Measurements from ENCODE around the gene DNLZ. TPM values are rescaled to one million over a fixed set of nuclear protein-coding genes. Genes with fewer than 3 reads are reported as not detected.
"Not testable (repeated sequence)": the region's sequence is repeated elsewhere in the genome, so short reads cannot be mapped to it uniquely, and the experiment has no call there.

The DNLZ gene
- polyA plus RNA-seq, 1 donor, result 17.0 TPM

GRCh38 chr9:136352682-136353081 lies 10.9 kb downstream of the DNLZ start:
- DNase-seq, result peak in 1 of 2 donors; percentile 39
- Histone ChIP-seq H3K27ac (ENCODE audit: low read length) (no peak overlapping the region), H3K4me3 (ENCODE audit: low read length) (no peak overlapping the region), H3K4me1 (ENCODE audit: control insufficient read depth, insufficient read depth, low read length) (peaks cover 26% of the 10 kb centered on the region), H3K27me3 (ENCODE audit: control insufficient read depth, insufficient read depth, low read length) (no peaks in the 10 kb centered on the region), H3K9me3 (ENCODE audit: control insufficient read depth, low read depth, low read length) (peaks cover 5% of the 10 kb centered on the region), H3K36me3 (ENCODE audit: control insufficient read depth, insufficient read depth, low read length) (peaks cover 18% of the 10 kb centered on the region)
- WGBS (ENCODE audit: insufficient coverage, low lambda C conversion rate), result no CpG with 5 or more reads among the region's 16 CpGs

DNA sequence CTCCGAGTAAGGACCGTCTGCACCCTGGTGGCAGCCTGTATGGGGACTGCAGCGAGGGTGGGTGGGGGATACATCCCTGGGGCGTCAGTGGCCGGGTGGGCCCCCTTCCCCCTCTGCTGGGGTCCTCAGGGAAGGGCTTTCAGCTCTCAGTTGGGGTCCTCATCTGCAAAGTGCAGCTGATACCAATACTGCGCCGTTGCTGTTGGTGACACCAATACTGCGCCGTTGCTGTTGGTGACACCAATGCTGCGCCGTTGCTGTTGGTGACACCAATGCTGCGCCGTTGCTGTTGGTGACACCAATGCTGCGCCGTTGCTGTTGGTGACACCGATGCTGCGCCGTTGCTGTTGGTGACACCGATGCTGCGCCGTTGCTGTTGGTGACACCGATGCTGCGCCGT lies 11.7 kb downstream of the DNLZ start:
- not testable (repeated sequence) for H3K4me3 ChIP-seq (ENCODE audit: low read length); DNase-seq; H3K9me3 ChIP-seq (ENCODE audit: control insufficient read depth, low read depth, low read length); H3K27ac ChIP-seq (ENCODE audit: low read length); H3K27me3 ChIP-seq (ENCODE audit: control insufficient read depth, insufficient read depth, low read length)
- peaks cover 10% of the 10 kb centered on the region for H3K36me3 ChIP-seq (ENCODE audit: control insufficient read depth, insufficient read depth, low read length)
- no CpG with 5 or more reads among the region's 24 CpGs for WGBS (ENCODE audit: insufficient coverage, low lambda C conversion rate)
- H3K4me1 ChIP-seq (ENCODE audit: control insufficient read depth, insufficient read depth, low read length), result peaks cover 28% of the 10 kb centered on the region

DNA sequence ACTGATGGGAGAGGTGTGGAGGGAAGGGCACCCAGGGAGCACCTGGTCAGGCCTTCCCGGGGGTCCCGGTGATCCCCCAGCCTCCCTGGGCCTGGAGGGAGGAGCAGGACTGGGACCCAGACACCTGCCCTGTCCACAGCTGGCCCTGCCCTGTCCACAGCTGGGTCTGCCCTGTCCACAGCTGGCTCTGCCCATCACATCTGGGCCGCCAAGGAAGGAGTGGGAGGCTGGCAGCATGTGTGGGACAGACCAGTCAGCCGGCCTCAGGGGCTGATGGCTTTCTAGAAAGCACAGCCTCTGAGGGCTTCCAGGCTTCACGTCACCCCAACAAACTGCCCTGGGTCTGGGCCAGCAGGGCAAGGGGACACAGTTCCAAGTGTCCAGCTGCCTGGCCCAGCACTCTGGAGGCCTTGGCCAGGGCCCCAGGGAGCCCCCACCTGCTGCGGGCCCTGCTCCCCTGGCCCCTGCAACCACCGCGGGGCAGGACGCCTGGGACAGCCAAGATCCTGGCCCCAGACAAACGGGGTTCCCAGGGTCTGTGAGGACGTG lies 12.2 kb downstream of the DNLZ start:
- Histone ChIP-seq H3K4me3 (ENCODE audit: low read length) (no peak overlapping the region), H3K36me3 (ENCODE audit: control insufficient read depth, insufficient read depth, low read length) (peaks cover 5% of the 10 kb centered on the region), H3K27ac (ENCODE audit: low read length) (no peak overlapping the region), H3K27me3 (ENCODE audit: control insufficient read depth, insufficient read depth, low read length) (no peaks in the 10 kb centered on the region), H3K9me3 (ENCODE audit: control insufficient read depth, low read depth, low read length) (peaks cover 5% of the 10 kb centered on the region), H3K4me1 (ENCODE audit: control insufficient read depth, insufficient read depth, low read length) (peaks cover 34% of the 10 kb centered on the region)
- DNase-seq, result no peak
- WGBS (ENCODE audit: insufficient coverage, low lambda C conversion rate), result no CpG with 5 or more reads among the region's 11 CpGs

- H3K4me3 ChIP-seq (ENCODE audit: low read length), result no peak overlapping the region
- no peaks in the 10 kb centered on the region for H3K36me3 ChIP-seq (ENCODE audit: control insufficient read depth, insufficient read depth, low read length)
- no peak overlapping the region for H3K27ac ChIP-seq (ENCODE audit: low read length)
- peaks cover 8% of the 10 kb centered on the region for H3K9me3 ChIP-seq (ENCODE audit: control insufficient read depth, low read depth, low read length)
- no peaks in the 10 kb centered on the region for H3K27me3 ChIP-seq (ENCODE audit: control insufficient read depth, insufficient read depth, low read length)
- DNase-seq, result no peak
- H3K4me1 ChIP-seq (ENCODE audit: control insufficient read depth, insufficient read depth, low read length), result peaks cover 36% of the 10 kb centered on the region
- WGBS (ENCODE audit: insufficient coverage, low lambda C conversion rate), result no CpG with 5 or more reads among the region's 24 CpGs
Observed at GRCh38 chr9:136349546-136349945, 14.0 kb downstream of the DNLZ start.

GRCh38 chr9:136348691-136349090 lies 14.9 kb downstream of the DNLZ start:
- Histone ChIP-seq H3K4me1 (ENCODE audit: control insufficient read depth, insufficient read depth, low read length) (peaks cover 28% of the 10 kb centered on the region), H3K36me3 (ENCODE audit: control insufficient read depth, insufficient read depth, low read length) (no peaks in the 10 kb centered on the region), H3K27me3 (ENCODE audit: control insufficient read depth, insufficient read depth, low read length) (no peaks in the 10 kb centered on the region), H3K9me3 (ENCODE audit: control insufficient read depth, low read depth, low read length) (peaks cover 8% of the 10 kb centered on the region), H3K4me3 (ENCODE audit: low read length) (no peak overlapping the region), H3K27ac (ENCODE audit: low read length) (no peak overlapping the region)
- DNase-seq, result no peak
- WGBS (ENCODE audit: insufficient coverage, low lambda C conversion rate), result no CpG with 5 or more reads among the region's 14 CpGs

- WGBS (ENCODE audit: insufficient coverage, low lambda C conversion rate), result 93% methylated on average over 8 of the region's 34 CpGs
Observed at GRCh38 chr9:136347472-136348256, 15.9 kb downstream of the DNLZ start.

DNA sequence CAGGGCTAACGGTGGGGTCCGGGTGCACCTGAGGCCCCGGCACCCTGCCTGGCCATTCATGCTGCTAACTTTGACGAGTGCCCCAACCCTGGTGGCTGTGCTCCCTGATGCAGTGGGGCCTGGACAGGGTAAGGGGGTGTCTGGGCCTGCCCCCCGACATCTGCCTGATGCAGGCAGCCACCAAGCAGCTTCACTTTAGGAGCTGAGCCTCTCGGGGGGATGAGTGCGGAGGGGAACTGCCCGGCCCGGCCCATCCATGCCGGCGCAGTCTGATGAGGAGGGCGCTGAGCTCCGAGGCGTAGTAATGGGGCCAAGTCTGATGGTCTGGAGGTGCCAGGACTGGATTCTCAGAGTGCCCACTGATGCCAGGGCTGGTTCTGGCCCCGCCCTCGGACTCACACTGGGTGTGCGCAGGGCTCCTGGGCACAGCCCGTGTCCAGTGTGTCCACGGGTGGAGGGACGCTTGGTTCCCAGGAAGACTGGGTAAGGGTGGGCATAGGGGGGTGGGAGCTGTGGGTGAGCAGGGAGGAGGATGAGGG lies 16.5 kb downstream of the DNLZ start:
- Histone ChIP-seq H3K27me3 (ENCODE audit: control insufficient read depth, insufficient read depth, low read length) (no peaks in the 10 kb centered on the region), H3K4me3 (ENCODE audit: low read length) (no peak overlapping the region), H3K36me3 (ENCODE audit: control insufficient read depth, insufficient read depth, low read length) (no peaks in the 10 kb centered on the region), H3K4me1 (ENCODE audit: control insufficient read depth, insufficient read depth, low read length) (peaks cover 21% of the 10 kb centered on the region), H3K27ac (ENCODE audit: low read length) (no peak overlapping the region), H3K9me3 (ENCODE audit: control insufficient read depth, low read depth, low read length) (peaks cover 8% of the 10 kb centered on the region)
- DNase-seq, result no peak
- no CpG with 5 or more reads among the region's 20 CpGs for WGBS (ENCODE audit: insufficient coverage, low lambda C conversion rate)

More at GRCh38 chr9:136347472-136348256, 15.9 kb downstream of the DNLZ start:
- H3K27ac ChIP-seq (ENCODE audit: low read length), result no peak overlapping the region
- H3K9me3 ChIP-seq (ENCODE audit: control insufficient read depth, low read depth, low read length), result peaks cover 8% of the 10 kb centered on the region
- no peak overlapping the region for H3K4me3 ChIP-seq (ENCODE audit: low read length)
- no peaks in the 10 kb centered on the region for H3K36me3 ChIP-seq (ENCODE audit: control insufficient read depth, insufficient read depth, low read length)
- DNase-seq, result no peak
- peaks cover 23% of the 10 kb centered on the region for H3K4me1 ChIP-seq (ENCODE audit: control insufficient read depth, insufficient read depth, low read length)
- no peaks in the 10 kb centered on the region for H3K27me3 ChIP-seq (ENCODE audit: control insufficient read depth, insufficient read depth, low read length)

DNA sequence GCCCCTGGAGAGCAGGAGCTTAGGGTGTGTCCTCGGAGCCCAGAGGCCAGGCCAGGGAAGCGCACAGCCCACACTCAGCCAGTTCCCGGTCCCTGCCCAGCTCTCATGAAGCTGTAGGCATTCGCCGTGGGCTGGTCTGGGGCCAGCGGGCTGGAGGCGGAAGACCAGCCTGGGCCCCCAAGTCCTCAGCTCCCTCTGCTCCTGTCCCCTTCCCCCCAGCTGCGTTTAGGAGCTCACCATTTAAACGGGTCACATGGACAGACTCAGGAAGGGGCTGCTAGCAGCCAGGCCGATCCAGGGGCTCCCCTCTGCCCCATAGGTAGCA lies 17.4 kb downstream of the DNLZ start:
- no peak overlapping the region for H3K4me3 ChIP-seq (ENCODE audit: low read length)
- H3K4me1 ChIP-seq (ENCODE audit: control insufficient read depth, insufficient read depth, low read length), result peaks cover 23% of the 10 kb centered on the region
- H3K27ac ChIP-seq (ENCODE audit: low read length), result peak overlapping the region; percentile 68
- DNase-seq, result no peak
- H3K9me3 ChIP-seq (ENCODE audit: control insufficient read depth, low read depth, low read length), result peaks cover 8% of the 10 kb centered on the region
- H3K36me3 ChIP-seq (ENCODE audit: control insufficient read depth, insufficient read depth, low read length), result no peaks in the 10 kb centered on the region
- H3K27me3 ChIP-seq (ENCODE audit: control insufficient read depth, insufficient read depth, low read length), result no peaks in the 10 kb centered on the region
- WGBS (ENCODE audit: insufficient coverage, low lambda C conversion rate), result no CpG with 5 or more reads among the region's 10 CpGs

DNA sequence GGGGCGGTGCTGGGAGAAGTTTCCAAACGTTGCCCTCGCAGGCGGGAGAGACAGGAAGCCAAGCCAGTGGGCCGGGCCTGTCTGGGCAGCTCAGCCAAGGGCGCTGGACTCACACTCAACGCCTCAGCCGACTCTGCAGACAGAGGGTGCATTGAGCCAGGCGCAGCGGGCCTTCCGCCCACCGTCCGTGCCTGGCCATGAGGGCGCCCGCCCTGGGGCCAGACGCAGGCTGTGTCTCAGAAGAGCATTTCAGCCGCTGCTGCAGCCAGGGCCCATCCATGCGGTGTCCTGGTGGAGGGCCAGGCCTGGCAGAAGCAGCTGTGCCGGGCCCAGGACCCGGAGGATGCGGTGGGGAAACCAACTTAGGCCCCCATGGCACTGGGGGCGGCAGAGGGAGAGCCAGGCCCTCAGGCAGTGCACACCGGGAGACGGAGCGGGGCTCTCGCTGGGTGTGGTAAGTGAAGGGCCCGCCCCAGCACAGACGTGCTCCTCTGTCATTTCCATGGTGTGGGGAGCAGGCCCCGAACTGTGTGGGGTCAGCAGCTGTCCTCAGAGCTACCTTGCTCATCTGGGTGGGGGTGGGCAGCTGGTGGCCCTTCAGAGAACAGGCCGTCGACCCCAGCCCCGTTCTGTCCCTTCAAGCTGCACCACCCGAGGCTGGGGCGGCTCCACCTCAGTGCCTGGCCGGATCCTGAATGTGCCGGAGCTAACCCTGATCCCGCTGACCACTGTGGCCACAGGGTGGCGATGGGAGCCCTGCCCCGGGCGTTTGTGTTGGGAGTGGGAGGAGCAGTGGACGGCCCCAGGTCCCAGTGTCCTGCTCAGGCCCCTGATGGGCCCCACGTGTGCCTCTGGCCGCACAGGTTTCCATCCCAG lies 18.0 kb downstream of the DNLZ start:
- peaks cover 8% of the 10 kb centered on the region for H3K9me3 ChIP-seq (ENCODE audit: control insufficient read depth, low read depth, low read length)
- no CpG with 5 or more reads among the region's 43 CpGs for WGBS (ENCODE audit: insufficient coverage, low lambda C conversion rate)
- peak; percentile 80 to 85 for DNase-seq
- H3K4me1 ChIP-seq (ENCODE audit: control insufficient read depth, insufficient read depth, low read length), result peaks cover 23% of the 10 kb centered on the region
- no peaks in the 10 kb centered on the region for H3K27me3 ChIP-seq (ENCODE audit: control insufficient read depth, insufficient read depth, low read length)
- H3K27ac ChIP-seq (ENCODE audit: low read length), result peak overlapping the region; percentile 68
- no peaks in the 10 kb centered on the region for H3K36me3 ChIP-seq (ENCODE audit: control insufficient read depth, insufficient read depth, low read length)
- no peak overlapping the region for H3K4me3 ChIP-seq (ENCODE audit: low read length)

GRCh38 chr9:136344544-136345280 lies 18.8 kb downstream of the DNLZ start:
- Histone ChIP-seq H3K27ac (ENCODE audit: low read length) (no peak overlapping the region), H3K9me3 (ENCODE audit: control insufficient read depth, low read depth, low read length) (peaks cover 8% of the 10 kb centered on the region), H3K36me3 (ENCODE audit: control insufficient read depth, insufficient read depth, low read length) (no peaks in the 10 kb centered on the region), H3K27me3 (ENCODE audit: control insufficient read depth, insufficient read depth, low read length) (no peaks in the 10 kb centered on the region), H3K4me1 (ENCODE audit: control insufficient read depth, insufficient read depth, low read length) (peaks cover 23% of the 10 kb centered on the region), H3K4me3 (ENCODE audit: low read length) (no peak overlapping the region)
- WGBS (ENCODE audit: insufficient coverage, low lambda C conversion rate), result 100% methylated on average over 2 of the region's 21 CpGs
- no peak for DNase-seq

Measured in large intestine (tissue), 3 donors.